Measurements from ENCODE around the gene PPP1R12B.
A peak's percentile ranks its signal among the peaks of the same experiment; 100 is the strongest.
"Not testable (repeated sequence)": the region's sequence is repeated elsewhere in the genome, so short reads cannot be mapped to it uniquely, and the experiment has no call there.

The PPP1R12B gene

GRCh38 chr1:202493112-202493511 lies 144.6 kb downstream of the PPP1R12B start:
- not testable (repeated sequence) for FAIRE-seq

GRCh38 chr1:202498542-202498941 lies 150.0 kb downstream of the PPP1R12B start:
- FAIRE-seq = no peak

GRCh38 chr1:202499997-202500396 lies 151.5 kb downstream of the PPP1R12B start:
- FAIRE-seq = not testable (repeated sequence)

- FAIRE-seq = peak; percentile 93
Observed at GRCh38 chr1:202501281-202501680, 152.8 kb downstream of the PPP1R12B start.

- FAIRE-seq = no peak
Observed at GRCh38 chr1:202505356-202505755, 156.9 kb downstream of the PPP1R12B start.

GRCh38 chr1:202505880-202506575 lies 157.5 kb downstream of the PPP1R12B start:
- FAIRE-seq = not testable (repeated sequence)

- not testable (repeated sequence) for FAIRE-seq
Observed at GRCh38 chr1:202508863-202509262, 160.4 kb downstream of the PPP1R12B start.

GRCh38 chr1:202513875-202514274 lies 165.4 kb downstream of the PPP1R12B start:
- not testable (repeated sequence) for FAIRE-seq

- FAIRE-seq = no peak
Observed at GRCh38 chr1:202516434-202516877, 168.0 kb downstream of the PPP1R12B start.

- FAIRE-seq = not testable (repeated sequence)
Observed at GRCh38 chr1:202517146-202517545, 168.6 kb downstream of the PPP1R12B start.

- not testable (repeated sequence) for FAIRE-seq
Observed at GRCh38 chr1:202518180-202518579, 169.7 kb downstream of the PPP1R12B start.

GRCh38 chr1:202518905-202519304 lies 170.4 kb downstream of the PPP1R12B start:
- FAIRE-seq = not testable (repeated sequence)

GRCh38 chr1:202520129-202520856 lies 171.8 kb downstream of the PPP1R12B start:
- peak; percentile 21 for FAIRE-seq

- FAIRE-seq = not testable (repeated sequence)
Observed at GRCh38 chr1:202520857-202521216, 172.3 kb downstream of the PPP1R12B start.

GRCh38 chr1:202521484-202521883 lies 173.0 kb downstream of the PPP1R12B start:
- not testable (repeated sequence) for FAIRE-seq

GRCh38 chr1:202521886-202522285 lies 173.4 kb downstream of the PPP1R12B start:
- no peak for FAIRE-seq

GRCh38 chr1:202526056-202526455 lies 177.6 kb downstream of the PPP1R12B start:
- FAIRE-seq = not testable (repeated sequence)

- not testable (repeated sequence) for FAIRE-seq
Observed at GRCh38 chr1:202528096-202528722, 179.7 kb downstream of the PPP1R12B start.

- not testable (repeated sequence) for FAIRE-seq
Observed at GRCh38 chr1:202530686-202531085, 182.2 kb downstream of the PPP1R12B start.

GRCh38 chr1:202531472-202531811 lies 182.9 kb downstream of the PPP1R12B start:
- FAIRE-seq = no peak

GRCh38 chr1:202531812-202532616 lies 183.5 kb downstream of the PPP1R12B start:
- not testable (repeated sequence) for FAIRE-seq

- FAIRE-seq = not testable (repeated sequence)
Observed at GRCh38 chr1:202539166-202539574, 190.7 kb downstream of the PPP1R12B start.

GRCh38 chr1:202539583-202539982 lies 191.1 kb downstream of the PPP1R12B start:
- FAIRE-seq = not testable (repeated sequence)

Data from A204.1 (cell line).